ENCODE data around the gene DNAH17.

DNAH17 gene

DNA sequence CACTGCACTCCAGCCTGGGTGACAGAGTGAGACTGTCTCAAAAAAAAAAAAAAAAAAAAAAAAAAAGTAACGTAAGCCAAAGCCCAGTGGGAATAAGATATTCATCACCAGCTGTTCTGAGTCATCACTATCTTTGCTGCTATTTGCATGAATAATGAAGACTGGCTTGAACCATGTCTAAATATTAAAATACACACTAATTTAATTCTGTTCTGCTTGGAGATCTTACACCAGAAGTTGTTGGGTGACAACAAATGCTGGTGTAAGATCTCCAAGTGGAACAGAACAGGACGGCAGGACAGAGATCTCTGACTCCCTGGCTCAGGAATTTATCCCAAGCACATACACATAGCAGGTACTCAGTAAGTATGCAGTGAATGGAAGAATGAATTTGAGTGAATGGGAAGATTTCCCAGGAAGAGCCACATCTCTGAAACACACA, 19.6 kb downstream of the DNAH17 start:
- H3K9me3 ChIP-seq (ENCODE audit: control insufficient read depth in 1 of 2, low read length in 2 of 2) = no peaks in the 10 kb centered on the region
- H3K36me3 ChIP-seq (ENCODE audit: control insufficient read depth in 1 of 2, insufficient read depth in 2 of 2, low read length in 2 of 2) = no peaks in the 10 kb centered on the region
- H3K4me3 ChIP-seq (ENCODE audit: low read depth in 1 of 2, low read length in 2 of 2) = no peak overlapping the region
- no peaks in the 10 kb centered on the region for H3K27me3 ChIP-seq (ENCODE audit: low read depth, low read length)
- H3K4me1 ChIP-seq (ENCODE audit: control insufficient read depth in 1 of 2, insufficient read depth in 2 of 2, low read length in 2 of 2) = no peaks in the 10 kb centered on the region
- no peak overlapping the region for H3K27ac ChIP-seq (ENCODE audit: low read length)

- H3K27ac ChIP-seq (ENCODE audit: low read length) = no peak overlapping the region
- no peaks in the 10 kb centered on the region for H3K4me1 ChIP-seq (ENCODE audit: control insufficient read depth in 1 of 2, insufficient read depth in 2 of 2, low read length in 2 of 2)
- H3K4me3 ChIP-seq (ENCODE audit: low read depth in 1 of 2, low read length in 2 of 2) = no peak overlapping the region
- no peaks in the 10 kb centered on the region for H3K9me3 ChIP-seq (ENCODE audit: control insufficient read depth in 1 of 2, low read length in 2 of 2)
- no peaks in the 10 kb centered on the region for H3K27me3 ChIP-seq (ENCODE audit: low read depth, low read length)
- no peaks in the 10 kb centered on the region for H3K36me3 ChIP-seq (ENCODE audit: control insufficient read depth in 1 of 2, insufficient read depth in 2 of 2, low read length in 2 of 2)
These were observed 20.4 kb downstream of the DNAH17 start for GRCh38 chr17:78556812-78557211.

DNA sequence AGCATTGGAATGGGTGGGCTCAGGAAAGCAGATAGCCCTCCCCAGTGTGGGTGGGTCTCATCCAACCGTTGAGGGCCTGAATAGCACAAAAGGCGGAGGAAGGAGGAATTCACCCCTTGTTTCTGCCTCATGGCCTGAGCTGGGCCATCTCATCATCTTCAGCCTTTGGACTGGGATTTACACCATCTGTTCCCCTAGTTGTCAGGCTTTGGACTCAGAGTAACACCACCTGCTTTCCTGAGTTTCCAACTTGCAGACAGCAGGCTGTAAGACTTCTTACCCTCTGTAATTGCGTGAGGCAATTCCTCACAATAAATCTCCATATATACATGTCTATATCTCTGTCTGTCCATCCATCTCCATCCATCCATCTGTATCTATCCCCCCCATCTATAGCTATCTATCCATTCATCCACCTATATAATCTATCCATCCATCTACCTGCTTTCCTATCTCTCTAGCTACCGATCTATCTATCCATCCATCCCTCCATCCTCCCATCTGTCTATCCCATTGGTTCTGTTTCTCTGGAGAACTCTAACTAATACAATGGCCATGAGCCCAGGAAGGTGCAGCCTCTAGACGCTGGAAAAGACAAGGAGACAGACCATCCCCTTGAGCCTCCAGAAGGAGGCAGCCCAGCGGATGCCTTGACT, 21.3 kb downstream of the DNAH17 start:
- H3K27ac ChIP-seq (ENCODE audit: low read length) = no peak overlapping the region

GRCh38 chr17:78550464-78550863, 26.7 kb downstream of the DNAH17 start:
- Histone ChIP-seq H3K27ac (ENCODE audit: low read length) (no peak overlapping the region), H3K27me3 (ENCODE audit: low read depth, low read length) (no peaks in the 10 kb centered on the region), H3K36me3 (ENCODE audit: control insufficient read depth in 1 of 2, insufficient read depth in 2 of 2, low read length in 2 of 2) (no peaks in the 10 kb centered on the region), H3K9me3 (ENCODE audit: control insufficient read depth in 1 of 2, low read length in 2 of 2) (no peaks in the 10 kb centered on the region), H3K4me3 (ENCODE audit: low read depth in 1 of 2, low read length in 2 of 2) (no peak overlapping the region), H3K4me1 (ENCODE audit: control insufficient read depth in 1 of 2, insufficient read depth in 2 of 2, low read length in 2 of 2) (no peaks in the 10 kb centered on the region)

More for the DNA sequence above, 21.3 kb downstream of the DNAH17 start:
- Histone ChIP-seq H3K36me3 (ENCODE audit: control insufficient read depth in 1 of 2, insufficient read depth in 2 of 2, low read length in 2 of 2) (no peaks in the 10 kb centered on the region), H3K9me3 (ENCODE audit: control insufficient read depth in 1 of 2, low read length in 2 of 2) (no peaks in the 10 kb centered on the region), H3K4me3 (ENCODE audit: low read depth in 1 of 2, low read length in 2 of 2) (no peak overlapping the region), H3K27me3 (ENCODE audit: low read depth, low read length) (no peaks in the 10 kb centered on the region), H3K4me1 (ENCODE audit: control insufficient read depth in 1 of 2, insufficient read depth in 2 of 2, low read length in 2 of 2) (no peaks in the 10 kb centered on the region)

DNA sequence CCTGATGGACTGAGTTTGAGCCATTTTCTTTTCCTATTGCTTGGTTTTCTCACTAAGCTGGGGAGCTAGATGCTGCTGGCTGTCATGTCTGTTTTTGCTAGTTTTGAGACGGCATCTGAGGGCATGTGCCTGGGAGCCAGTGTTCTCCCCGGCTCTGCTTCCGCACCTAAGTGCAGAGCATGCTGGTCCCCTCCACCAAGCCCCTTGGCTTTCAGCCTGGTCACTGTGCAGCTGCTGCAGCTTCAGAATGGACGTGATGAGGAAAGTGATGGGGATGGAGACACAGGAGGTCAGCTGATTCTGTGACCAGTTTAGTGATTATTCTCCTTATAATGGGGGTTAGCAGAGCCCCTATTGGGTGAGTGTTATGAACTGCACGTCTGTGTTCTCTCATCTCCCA, 28.5 kb downstream of the DNAH17 start:
- Histone ChIP-seq H3K4me1 (ENCODE audit: control insufficient read depth in 1 of 2, insufficient read depth in 2 of 2, low read length in 2 of 2) (no peaks in the 10 kb centered on the region), H3K9me3 (ENCODE audit: control insufficient read depth in 1 of 2, low read length in 2 of 2) (no peaks in the 10 kb centered on the region)

DNA sequence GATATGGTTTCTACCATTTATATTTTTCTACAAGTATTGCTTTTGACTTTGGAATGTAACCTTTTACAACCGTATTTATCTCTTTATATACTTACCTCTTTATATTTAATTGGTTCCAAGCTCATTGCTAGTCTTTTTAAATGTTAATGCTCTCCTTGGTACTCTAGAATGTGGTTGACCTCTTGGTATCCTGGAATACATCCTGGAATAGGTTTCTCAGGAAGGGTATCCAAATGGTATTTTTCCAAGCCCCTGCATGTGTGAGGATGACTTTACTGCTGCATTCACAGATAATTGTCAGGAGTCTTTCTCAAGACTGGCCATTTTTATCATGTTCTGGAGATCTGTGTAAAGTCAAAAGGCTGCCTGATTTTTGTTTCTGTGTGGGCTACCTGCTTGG, 30.2 kb downstream of the DNAH17 start:
- H3K4me1 ChIP-seq (ENCODE audit: control insufficient read depth in 1 of 2, insufficient read depth in 2 of 2, low read length in 2 of 2) = no peaks in the 10 kb centered on the region
- no peaks in the 10 kb centered on the region for H3K27me3 ChIP-seq (ENCODE audit: low read depth, low read length)
- no peaks in the 10 kb centered on the region for H3K9me3 ChIP-seq (ENCODE audit: control insufficient read depth in 1 of 2, low read length in 2 of 2)
- H3K4me3 ChIP-seq (ENCODE audit: low read depth in 1 of 2, low read length in 2 of 2) = no peak overlapping the region
- H3K27ac ChIP-seq (ENCODE audit: low read length) = no peak overlapping the region
- no peaks in the 10 kb centered on the region for H3K36me3 ChIP-seq (ENCODE audit: control insufficient read depth in 1 of 2, insufficient read depth in 2 of 2, low read length in 2 of 2)

More for the DNA sequence above, 28.5 kb downstream of the DNAH17 start:
- H3K27me3 ChIP-seq (ENCODE audit: low read depth, low read length) = no peaks in the 10 kb centered on the region
- H3K36me3 ChIP-seq (ENCODE audit: control insufficient read depth in 1 of 2, insufficient read depth in 2 of 2, low read length in 2 of 2) = no peaks in the 10 kb centered on the region
- no peak overlapping the region for H3K4me3 ChIP-seq (ENCODE audit: low read depth in 1 of 2, low read length in 2 of 2)
- H3K27ac ChIP-seq (ENCODE audit: low read length) = no peak overlapping the region

- H3K36me3 ChIP-seq (ENCODE audit: control insufficient read depth in 1 of 2, insufficient read depth in 2 of 2, low read length in 2 of 2) = no peaks in the 10 kb centered on the region
- no peaks in the 10 kb centered on the region for H3K4me1 ChIP-seq (ENCODE audit: control insufficient read depth in 1 of 2, insufficient read depth in 2 of 2, low read length in 2 of 2)
- no peak overlapping the region for H3K27ac ChIP-seq (ENCODE audit: low read length)
- no peaks in the 10 kb centered on the region for H3K9me3 ChIP-seq (ENCODE audit: control insufficient read depth in 1 of 2, low read length in 2 of 2)
- H3K4me3 ChIP-seq (ENCODE audit: low read depth in 1 of 2, low read length in 2 of 2) = no peak overlapping the region
- H3K27me3 ChIP-seq (ENCODE audit: low read depth, low read length) = no peaks in the 10 kb centered on the region
These were observed 30.7 kb downstream of the DNAH17 start for GRCh38 chr17:78546476-78546875.

GRCh38 chr17:78544881-78545755, 32.1 kb downstream of the DNAH17 start:
- no peaks in the 10 kb centered on the region for H3K9me3 ChIP-seq (ENCODE audit: control insufficient read depth in 1 of 2, low read length in 2 of 2)
- H3K4me3 ChIP-seq (ENCODE audit: low read depth in 1 of 2, low read length in 2 of 2) = no peak overlapping the region
- H3K36me3 ChIP-seq (ENCODE audit: control insufficient read depth in 1 of 2, insufficient read depth in 2 of 2, low read length in 2 of 2) = no peaks in the 10 kb centered on the region
- H3K4me1 ChIP-seq (ENCODE audit: control insufficient read depth in 1 of 2, insufficient read depth in 2 of 2, low read length in 2 of 2) = no peaks in the 10 kb centered on the region
- no peak overlapping the region for H3K27ac ChIP-seq (ENCODE audit: low read length)
- H3K27me3 ChIP-seq (ENCODE audit: low read depth, low read length) = no peaks in the 10 kb centered on the region

- Histone ChIP-seq H3K9me3 (ENCODE audit: control insufficient read depth in 1 of 2, low read length in 2 of 2) (no peaks in the 10 kb centered on the region), H3K27ac (ENCODE audit: low read length) (no peak overlapping the region), H3K36me3 (ENCODE audit: control insufficient read depth in 1 of 2, insufficient read depth in 2 of 2, low read length in 2 of 2) (no peaks in the 10 kb centered on the region), H3K4me3 (ENCODE audit: low read depth in 1 of 2, low read length in 2 of 2) (no peak overlapping the region), H3K27me3 (ENCODE audit: low read depth, low read length) (no peaks in the 10 kb centered on the region), H3K4me1 (ENCODE audit: control insufficient read depth in 1 of 2, insufficient read depth in 2 of 2, low read length in 2 of 2) (no peaks in the 10 kb centered on the region)
These were observed 35.5 kb downstream of the DNAH17 start for GRCh38 chr17:78541488-78542206.

- no peaks in the 10 kb centered on the region for H3K9me3 ChIP-seq (ENCODE audit: control insufficient read depth in 1 of 2, low read length in 2 of 2)
- H3K4me3 ChIP-seq (ENCODE audit: low read depth in 1 of 2, low read length in 2 of 2) = no peak overlapping the region
- no peaks in the 10 kb centered on the region for H3K27me3 ChIP-seq (ENCODE audit: low read depth, low read length)
- H3K4me1 ChIP-seq (ENCODE audit: control insufficient read depth in 1 of 2, insufficient read depth in 2 of 2, low read length in 2 of 2) = peaks cover 0 to 10% of the 10 kb centered on the region in 2 donors
- no peaks in the 10 kb centered on the region for H3K36me3 ChIP-seq (ENCODE audit: control insufficient read depth in 1 of 2, insufficient read depth in 2 of 2, low read length in 2 of 2)
- H3K27ac ChIP-seq (ENCODE audit: low read length) = no peak overlapping the region
These were observed 37.4 kb downstream of the DNAH17 start for GRCh38 chr17:78539781-78540180.

DNA sequence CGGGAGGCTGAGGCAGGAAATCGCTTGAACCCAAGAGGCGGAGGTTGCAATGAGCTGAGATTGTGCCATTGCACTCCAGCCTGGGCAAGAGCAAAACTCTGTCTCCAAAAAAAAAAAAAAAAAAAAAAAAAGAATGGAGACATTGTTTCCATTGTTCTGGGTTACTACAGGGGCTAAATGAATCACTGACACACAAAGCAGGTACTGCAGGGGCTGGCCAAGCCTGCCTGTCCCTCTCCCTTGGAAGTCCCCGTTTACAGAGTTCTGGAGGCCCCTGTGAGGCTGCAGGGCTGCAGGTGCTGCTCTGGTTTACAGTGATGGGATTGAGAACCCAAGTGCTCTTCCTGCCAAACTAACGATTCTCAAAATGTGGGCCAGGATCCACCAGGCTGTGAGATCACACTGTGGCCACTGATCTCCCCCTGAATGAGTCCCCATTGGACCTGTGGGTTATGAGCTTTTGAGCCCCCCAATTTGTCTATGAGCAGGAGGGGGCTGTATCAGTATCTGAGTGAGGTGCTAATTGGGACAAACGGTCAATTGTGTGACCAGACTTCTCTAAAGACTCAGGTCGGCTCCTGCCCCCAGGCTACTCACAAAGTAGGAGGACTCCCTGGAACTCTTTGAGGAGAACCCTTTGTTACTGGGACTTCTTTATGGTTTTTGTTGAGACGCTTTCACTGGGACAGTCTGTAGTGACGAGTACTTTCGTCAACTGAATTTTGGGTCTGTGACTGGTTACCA, 39.0 kb downstream of the DNAH17 start:
- no peak overlapping the region for H3K27ac ChIP-seq (ENCODE audit: low read length)
- H3K36me3 ChIP-seq (ENCODE audit: control insufficient read depth in 1 of 2, insufficient read depth in 2 of 2, low read length in 2 of 2) = no peaks in the 10 kb centered on the region
- no peaks in the 10 kb centered on the region for H3K9me3 ChIP-seq (ENCODE audit: control insufficient read depth in 1 of 2, low read length in 2 of 2)
- no peaks in the 10 kb centered on the region for H3K27me3 ChIP-seq (ENCODE audit: low read depth, low read length)
- peaks cover 0 to 11% of the 10 kb centered on the region in 2 donors for H3K4me1 ChIP-seq (ENCODE audit: control insufficient read depth in 1 of 2, insufficient read depth in 2 of 2, low read length in 2 of 2)
- no peak overlapping the region for H3K4me3 ChIP-seq (ENCODE audit: low read depth in 1 of 2, low read length in 2 of 2)
